NB4 (cell line): Measurements from ENCODE around the gene ITGA8.

Source experiments
- DNase-seq: peaks from one replicate; pipeline ENCODE4 v3.0.0; 2010; ENCODE audit warnings: low read depth
- H3K4me3 ChIP-seq: one replicate; pipeline ENCODE4 v1.5.1; 2011; ENCODE audit warnings: mild to moderate bottlenecking, low read depth, low read length, moderate library complexity
- MAX ChIP-seq: IDR thresholded peaks from 2 replicates; pipeline ENCODE4 v1.6.1; 2011; ENCODE audit warnings: low read depth, low read length
- MYC ChIP-seq: IDR thresholded peaks from 2 replicates; pipeline ENCODE4 v1.6.1; 2011; ENCODE audit warnings: low read depth, low read length
- POLR2A ChIP-seq: IDR thresholded peaks from 2 replicates; pipeline ENCODE4 v1.6.1; 2011; ENCODE audit warnings: mild to moderate bottlenecking; ENCODE audit not compliant: insufficient read length; ENCODE audit errors: extremely low read depth
- TF ChIP-seq, protein P1 (sequence below): IDR thresholded peaks from one replicate; pipeline ENCODE4 v1.5.1; 2012; ENCODE audit warnings: low read depth, low read length

Gene ITGA8

GRCh38 chr10:15695852-15696251, 23.9 kb downstream of the ITGA8 start:
- TF ChIP-seq MYC (no peak), MAX (no peak), POLR2A (no peak)
- TF ChIP-seq, protein P1, sequence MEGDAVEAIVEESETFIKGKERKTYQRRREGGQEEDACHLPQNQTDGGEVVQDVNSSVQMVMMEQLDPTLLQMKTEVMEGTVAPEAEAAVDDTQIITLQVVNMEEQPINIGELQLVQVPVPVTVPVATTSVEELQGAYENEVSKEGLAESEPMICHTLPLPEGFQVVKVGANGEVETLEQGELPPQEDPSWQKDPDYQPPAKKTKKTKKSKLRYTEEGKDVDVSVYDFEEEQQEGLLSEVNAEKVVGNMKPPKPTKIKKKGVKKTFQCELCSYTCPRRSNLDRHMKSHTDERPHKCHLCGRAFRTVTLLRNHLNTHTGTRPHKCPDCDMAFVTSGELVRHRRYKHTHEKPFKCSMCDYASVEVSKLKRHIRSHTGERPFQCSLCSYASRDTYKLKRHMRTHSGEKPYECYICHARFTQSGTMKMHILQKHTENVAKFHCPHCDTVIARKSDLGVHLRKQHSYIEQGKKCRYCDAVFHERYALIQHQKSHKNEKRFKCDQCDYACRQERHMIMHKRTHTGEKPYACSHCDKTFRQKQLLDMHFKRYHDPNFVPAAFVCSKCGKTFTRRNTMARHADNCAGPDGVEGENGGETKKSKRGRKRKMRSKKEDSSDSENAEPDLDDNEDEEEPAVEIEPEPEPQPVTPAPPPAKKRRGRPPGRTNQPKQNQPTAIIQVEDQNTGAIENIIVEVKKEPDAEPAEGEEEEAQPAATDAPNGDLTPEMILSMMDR: no peak
- H3K4me3 ChIP-seq: no peak overlapping the region
- no peak for DNase-seq

GRCh38 chr10:15690031-15690430, 29.7 kb downstream of the ITGA8 start:
- no peak for DNase-seq
- TF ChIP-seq MYC: no peak
- TF ChIP-seq, protein P1: no peak
- TF ChIP-seq MAX: no peak
- no peak for TF ChIP-seq POLR2A
- no peak overlapping the region for H3K4me3 ChIP-seq

- TF ChIP-seq MAX (no peak), POLR2A (no peak), MYC (no peak)
- TF ChIP-seq, protein P1: no peak
- no peak for DNase-seq
- H3K4me3 ChIP-seq: no peak overlapping the region
Measured at GRCh38 chr10:15684768-15685167, 35.0 kb downstream of the ITGA8 start.

DNA sequence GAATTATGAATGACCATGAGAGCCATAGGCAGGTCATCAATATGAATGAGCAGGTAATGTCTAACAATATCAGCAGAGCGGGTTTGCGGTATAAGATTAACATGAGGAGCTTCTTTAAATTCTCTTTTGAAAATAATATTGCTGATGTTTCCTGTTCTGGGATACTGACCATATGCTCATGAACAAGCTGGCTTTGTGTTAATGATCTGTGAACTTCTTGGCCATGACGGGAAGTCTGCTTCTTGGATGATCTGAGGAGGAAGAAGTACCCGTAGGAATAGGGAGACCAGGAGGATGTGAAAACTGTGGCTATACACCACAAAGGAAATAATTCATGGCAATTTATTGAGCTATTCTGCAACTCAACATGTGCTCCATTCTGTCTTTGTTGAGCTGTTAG, 38.6 kb downstream of the ITGA8 start:
- H3K4me3 ChIP-seq: no peak overlapping the region
- DNase-seq: no peak
- TF ChIP-seq POLR2A: no peak
- TF ChIP-seq MYC: no peak
- TF ChIP-seq MAX: no peak
- TF ChIP-seq, protein P1: no peak

DNA sequence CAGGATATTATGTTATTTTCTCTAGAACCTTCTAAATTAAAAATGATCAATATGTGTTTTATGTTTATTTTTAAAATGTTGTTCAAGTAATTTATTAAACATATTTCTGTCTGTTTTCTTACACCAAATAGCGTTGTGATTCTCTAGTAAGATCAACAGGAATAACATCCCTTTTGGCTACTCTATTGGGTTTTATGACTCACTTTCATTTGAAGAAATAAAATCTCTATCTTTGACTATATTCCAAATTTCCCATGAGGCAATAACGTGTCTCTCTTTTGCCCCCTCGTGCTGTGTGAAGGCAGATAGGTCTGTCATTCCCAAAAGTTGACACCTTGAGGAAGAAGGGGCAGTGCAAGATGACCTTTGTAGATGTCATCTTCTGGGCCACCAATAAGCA, 40.9 kb downstream of the ITGA8 start:
- no peak overlapping the region for H3K4me3 ChIP-seq
- no peak for DNase-seq

More for the DNA sequence above, 40.9 kb downstream of the ITGA8 start:
- TF ChIP-seq MAX (no peak), POLR2A (no peak), MYC (no peak)
- TF ChIP-seq, protein P1: no peak
